HepG2 (cell line): ENCODE data around the gene TP53TG5. TPM values are rescaled to one million over a fixed set of nuclear protein-coding genes. Genes with fewer than 3 reads are reported as not detected.

Experiments used
- BCL6 ChIP-seq: IDR thresholded peaks from 2 replicates; pipeline ENCODE4 v1.6.1; 2016; ENCODE audit warnings: missing genetic modification reagents, missing compliant biosample characterization
- CHD2 ChIP-seq: IDR thresholded peaks from 2 replicates; pipeline ENCODE4 v1.6.1; 2011; ENCODE audit warnings: low read depth, low read length, improper control_type of control experiment
- POLR2AphosphoS2 ChIP-seq: IDR thresholded peaks from 2 replicates; pipeline ENCODE4 v1.6.1; 2011; ENCODE audit warnings: low read depth, low read length, improper control_type of control experiment
- SRY ChIP-seq: sonication (generic); formaldehyde crosslinking; IDR thresholded peaks from 2 replicates; pipeline ENCODE4 v1.8.0; 2022; ENCODE audit warnings: mild to moderate bottlenecking, missing genetic modification reagents
- YEATS4 ChIP-seq: sonication (generic); formaldehyde crosslinking; IDR thresholded peaks from 2 replicates; pipeline ENCODE4 v1.4.0; 2020; ENCODE audit warnings: missing genetic modification reagents, borderline replicate concordance
- ZFP36 ChIP-seq: fragments of 150-350 bp; IDR thresholded peaks from 2 replicates; pipeline ENCODE4 v1.6.1; 2018; ENCODE audit warnings: borderline replicate concordance, low read length, low read depth; ENCODE audit not compliant: partially characterized antibody
- ZKSCAN8 ChIP-seq: IDR thresholded peaks from 2 replicates; pipeline ENCODE4 v1.6.1; 2016; ENCODE audit warnings: borderline replicate concordance, missing genetic modification reagents, missing compliant biosample characterization
- ZNF20 ChIP-seq: sonication (generic); formaldehyde crosslinking; IDR thresholded peaks from 2 replicates; pipeline ENCODE4 v1.4.0; 2020; ENCODE audit warnings: mild to moderate bottlenecking, moderate library complexity, missing genetic modification reagents
- ZNF589 ChIP-seq: sonication (generic); formaldehyde crosslinking; conservative IDR thresholded peaks from 2 replicates; pipeline ENCODE4 v1.8.0; 2022; ENCODE audit warnings: mild to moderate bottlenecking, moderate library complexity, missing genetic modification reagents
- ZNF619 ChIP-seq: sonication (generic); formaldehyde crosslinking; IDR thresholded peaks from 2 replicates; pipeline ENCODE4 v1.4.0; 2020; ENCODE audit warnings: mild to moderate bottlenecking, missing genetic modification reagents
- ZNF75D ChIP-seq: sonication (generic); formaldehyde crosslinking; IDR thresholded peaks from 2 replicates; pipeline ENCODE4 v1.8.1; 2023; ENCODE audit warnings: missing genetic modification reagents, mild to moderate bottlenecking, borderline replicate concordance
- polyA plus RNA-seq, 8 experiments: library from polyadenylated mRNA; depleted of rRNA in 3 of 8; stranded (reverse) in 7 of 8; unstranded in 1 of 8; fragments of >200 nt; fragmentation: Illumina TruSeq in 4 of 8; extraction: Trizol in 4 of 8; gene quantifications; 2 replicates each; pipeline versions ENCODE4 v1.2.1 to v1.2.3, GENCODE V29; 2011 to 2016; ENCODE audit warnings: low read depth in 4 of 8, missing spikeins in 1 of 8, mixed read lengths in 1 of 8; ENCODE audit not compliant: insufficient read depth in 1 of 8
- total RNA-seq, 5 experiments: library from RNA; depleted of rRNA; stranded (reverse); fragments of >200 nt; fragmentation: Illumina TruSeq; extraction: Trizol; gene quantifications; 2 replicates each; pipeline ENCODE4 v1.2.3, GENCODE V29; 2016; ENCODE audit warnings: low read depth in 1 of 5
- TF ChIP-seq, protein P1 (sequence below): sonication (generic); formaldehyde crosslinking; IDR thresholded peaks from 2 replicates; pipeline ENCODE4 v1.4.0; 2020; ENCODE audit warnings: missing genetic modification reagents, borderline replicate concordance
- TF ChIP-seq, protein P2 (sequence below): sonication (generic); formaldehyde crosslinking; IDR thresholded peaks from 2 replicates; pipeline ENCODE4 v1.8.1; 2023; ENCODE audit warnings: mild to moderate bottlenecking, moderate library complexity, missing genetic modification reagents
- TF ChIP-seq, protein P3 (sequence below): sonication (generic); formaldehyde crosslinking; IDR thresholded peaks from 2 replicates; pipeline ENCODE4 v1.8.1; 2023; ENCODE audit warnings: mild to moderate bottlenecking, missing genetic modification reagents, borderline replicate concordance
- TF ChIP-seq, protein P4 (sequence below): sonication (generic); formaldehyde crosslinking; IDR thresholded peaks from 2 replicates; pipeline ENCODE4 v1.8.1; 2022; ENCODE audit warnings: low read depth, mild to moderate bottlenecking, missing genetic modification reagents
- TF ChIP-seq, protein P5 (sequence below): sonication (generic); formaldehyde crosslinking; IDR thresholded peaks from 2 replicates; pipeline ENCODE4 v1.5.0; 2020; ENCODE audit warnings: missing genetic modification reagents

The TP53TG5 gene
- total and polyA plus RNA-seq, 2 of the 13 experiments (the other 11 are each of a cell fraction or from before 2014, with no cell fraction given) = 0.11 TPM; not detected in 1

DNA sequence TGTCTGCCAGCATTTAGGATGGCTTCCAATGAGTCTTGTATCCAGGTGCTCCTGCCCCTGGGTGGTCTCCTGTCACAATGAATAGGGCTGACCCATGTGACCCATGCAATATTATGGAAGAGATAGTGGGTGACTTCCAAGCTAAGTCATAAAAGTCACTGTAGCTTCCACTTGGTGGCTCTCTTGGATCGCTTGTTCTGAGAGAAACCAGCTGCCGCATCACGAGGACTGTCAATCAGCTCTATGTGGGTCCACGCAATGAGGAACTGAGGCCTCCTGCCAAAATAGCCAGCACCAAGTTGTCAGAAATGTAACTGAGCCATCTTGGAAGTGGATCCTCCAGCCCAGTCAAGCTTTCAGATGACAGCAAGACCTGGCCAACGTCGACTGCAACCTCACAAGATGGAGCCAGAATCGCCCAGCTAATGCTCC is 55.2 kb downstream of the TP53TG5 start (continued):
- TF ChIP-seq, protein P1, sequence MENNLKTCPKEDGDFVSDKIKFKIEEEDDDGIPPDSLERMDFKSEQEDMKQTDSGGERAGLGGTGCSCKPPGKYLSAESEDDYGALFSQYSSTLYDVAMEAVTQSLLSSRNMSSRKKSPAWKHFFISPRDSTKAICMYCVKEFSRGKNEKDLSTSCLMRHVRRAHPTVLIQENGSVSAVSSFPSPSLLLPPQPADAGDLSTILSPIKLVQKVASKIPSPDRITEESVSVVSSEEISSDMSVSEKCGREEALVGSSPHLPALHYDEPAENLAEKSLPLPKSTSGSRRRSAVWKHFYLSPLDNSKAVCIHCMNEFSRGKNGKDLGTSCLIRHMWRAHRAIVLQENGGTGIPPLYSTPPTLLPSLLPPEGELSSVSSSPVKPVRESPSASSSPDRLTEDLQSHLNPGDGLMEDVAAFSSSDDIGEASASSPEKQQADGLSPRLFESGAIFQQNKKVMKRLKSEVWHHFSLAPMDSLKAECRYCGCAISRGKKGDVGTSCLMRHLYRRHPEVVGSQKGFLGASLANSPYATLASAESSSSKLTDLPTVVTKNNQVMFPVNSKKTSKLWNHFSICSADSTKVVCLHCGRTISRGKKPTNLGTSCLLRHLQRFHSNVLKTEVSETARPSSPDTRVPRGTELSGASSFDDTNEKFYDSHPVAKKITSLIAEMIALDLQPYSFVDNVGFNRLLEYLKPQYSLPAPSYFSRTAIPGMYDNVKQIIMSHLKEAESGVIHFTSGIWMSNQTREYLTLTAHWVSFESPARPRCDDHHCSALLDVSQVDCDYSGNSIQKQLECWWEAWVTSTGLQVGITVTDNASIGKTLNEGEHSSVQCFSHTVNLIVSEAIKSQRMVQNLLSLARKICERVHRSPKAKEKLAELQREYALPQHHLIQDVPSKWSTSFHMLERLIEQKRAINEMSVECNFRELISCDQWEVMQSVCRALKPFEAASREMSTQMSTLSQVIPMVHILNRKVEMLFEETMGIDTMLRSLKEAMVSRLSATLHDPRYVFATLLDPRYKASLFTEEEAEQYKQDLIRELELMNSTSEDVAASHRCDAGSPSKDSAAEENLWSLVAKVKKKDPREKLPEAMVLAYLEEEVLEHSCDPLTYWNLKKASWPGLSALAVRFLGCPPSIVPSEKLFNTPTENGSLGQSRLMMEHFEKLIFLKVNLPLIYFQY (CRISPR knock-in tag) = peak; percentile 85
- TF ChIP-seq, protein P2, sequence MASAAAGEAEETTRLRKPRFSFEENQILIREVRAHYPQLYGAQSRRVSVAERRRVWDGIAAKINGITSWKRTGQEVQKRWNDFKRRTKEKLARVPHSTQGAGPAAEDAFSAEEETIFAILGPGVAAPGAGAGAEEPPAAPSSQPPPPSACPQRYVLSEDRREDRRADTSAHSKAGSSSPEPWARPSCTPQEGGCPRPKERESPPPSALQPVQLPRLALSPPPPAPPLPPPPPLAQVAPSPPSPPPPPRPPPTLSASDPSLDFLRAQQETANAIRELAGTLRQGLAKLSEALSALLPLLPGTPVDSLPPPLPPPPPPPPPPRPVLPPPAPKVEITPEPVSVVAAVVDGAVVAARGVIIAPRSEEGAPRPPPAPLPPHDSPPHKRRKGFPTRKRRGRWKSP (CRISPR knock-in tag) = no peak
- TF ChIP-seq, protein P3, sequence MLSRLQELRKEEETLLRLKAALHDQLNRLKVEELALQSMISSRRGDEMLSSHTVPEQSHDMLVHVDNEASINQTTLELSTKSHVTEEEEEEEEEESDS (CRISPR knock-in tag) = no peak
- no peak for TF ChIP-seq CHD2
- TF ChIP-seq ZNF75D = no peak
- TF ChIP-seq, protein P4, sequence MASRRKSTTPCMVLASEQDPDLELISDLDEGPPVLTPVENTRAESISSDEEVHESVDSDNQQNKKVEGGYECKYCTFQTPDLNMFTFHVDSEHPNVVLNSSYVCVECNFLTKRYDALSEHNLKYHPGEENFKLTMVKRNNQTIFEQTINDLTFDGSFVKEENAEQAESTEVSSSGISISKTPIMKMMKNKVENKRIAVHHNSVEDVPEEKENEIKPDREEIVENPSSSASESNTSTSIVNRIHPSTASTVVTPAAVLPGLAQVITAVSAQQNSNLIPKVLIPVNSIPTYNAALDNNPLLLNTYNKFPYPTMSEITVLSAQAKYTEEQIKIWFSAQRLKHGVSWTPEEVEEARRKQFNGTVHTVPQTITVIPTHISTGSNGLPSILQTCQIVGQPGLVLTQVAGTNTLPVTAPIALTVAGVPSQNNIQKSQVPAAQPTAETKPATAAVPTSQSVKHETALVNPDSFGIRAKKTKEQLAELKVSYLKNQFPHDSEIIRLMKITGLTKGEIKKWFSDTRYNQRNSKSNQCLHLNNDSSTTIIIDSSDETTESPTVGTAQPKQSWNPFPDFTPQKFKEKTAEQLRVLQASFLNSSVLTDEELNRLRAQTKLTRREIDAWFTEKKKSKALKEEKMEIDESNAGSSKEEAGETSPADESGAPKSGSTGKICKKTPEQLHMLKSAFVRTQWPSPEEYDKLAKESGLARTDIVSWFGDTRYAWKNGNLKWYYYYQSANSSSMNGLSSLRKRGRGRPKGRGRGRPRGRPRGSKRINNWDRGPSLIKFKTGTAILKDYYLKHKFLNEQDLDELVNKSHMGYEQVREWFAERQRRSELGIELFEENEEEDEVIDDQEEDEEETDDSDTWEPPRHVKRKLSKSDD (CRISPR knock-in tag) = 0 out of 2 replicates have a peak, but pooled peaks have one; percentile 28
- no peak for TF ChIP-seq POLR2AphosphoS2
- TF ChIP-seq, protein P5, sequence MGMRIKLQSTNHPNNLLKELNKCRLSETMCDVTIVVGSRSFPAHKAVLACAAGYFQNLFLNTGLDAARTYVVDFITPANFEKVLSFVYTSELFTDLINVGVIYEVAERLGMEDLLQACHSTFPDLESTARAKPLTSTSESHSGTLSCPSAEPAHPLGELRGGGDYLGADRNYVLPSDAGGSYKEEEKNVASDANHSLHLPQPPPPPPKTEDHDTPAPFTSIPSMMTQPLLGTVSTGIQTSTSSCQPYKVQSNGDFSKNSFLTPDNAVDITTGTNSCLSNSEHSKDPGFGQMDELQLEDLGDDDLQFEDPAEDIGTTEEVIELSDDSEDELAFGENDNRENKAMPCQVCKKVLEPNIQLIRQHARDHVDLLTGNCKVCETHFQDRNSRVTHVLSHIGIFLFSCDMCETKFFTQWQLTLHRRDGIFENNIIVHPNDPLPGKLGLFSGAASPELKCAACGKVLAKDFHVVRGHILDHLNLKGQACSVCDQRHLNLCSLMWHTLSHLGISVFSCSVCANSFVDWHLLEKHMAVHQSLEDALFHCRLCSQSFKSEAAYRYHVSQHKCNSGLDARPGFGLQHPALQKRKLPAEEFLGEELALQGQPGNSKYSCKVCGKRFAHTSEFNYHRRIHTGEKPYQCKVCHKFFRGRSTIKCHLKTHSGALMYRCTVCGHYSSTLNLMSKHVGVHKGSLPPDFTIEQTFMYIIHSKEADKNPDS (CRISPR knock-in tag) = no peak
- no peak for TF ChIP-seq ZNF589 (CRISPR knock-in tag)
- no peak for TF ChIP-seq YEATS4 (CRISPR knock-in tag)
- no peak for TF ChIP-seq ZFP36
- TF ChIP-seq SRY (CRISPR knock-in tag) = no peak
- no peak for TF ChIP-seq ZNF619 (CRISPR knock-in tag)
- TF ChIP-seq ZNF20 (CRISPR knock-in tag) = no peak
- peak; percentile 49; the same call in 1 of the 2 replicates for TF ChIP-seq ZKSCAN8 (CRISPR knock-in tag)
- peak; percentile 46; the same call in 1 of the 2 replicates for TF ChIP-seq BCL6 (CRISPR knock-in tag)
